ENCODE results near the gene CEP290.
"Not testable (repeated sequence)": the region's sequence is repeated elsewhere in the genome, so short reads cannot be mapped to it uniquely, and the experiment has no call there.

The CEP290 gene

DNA sequence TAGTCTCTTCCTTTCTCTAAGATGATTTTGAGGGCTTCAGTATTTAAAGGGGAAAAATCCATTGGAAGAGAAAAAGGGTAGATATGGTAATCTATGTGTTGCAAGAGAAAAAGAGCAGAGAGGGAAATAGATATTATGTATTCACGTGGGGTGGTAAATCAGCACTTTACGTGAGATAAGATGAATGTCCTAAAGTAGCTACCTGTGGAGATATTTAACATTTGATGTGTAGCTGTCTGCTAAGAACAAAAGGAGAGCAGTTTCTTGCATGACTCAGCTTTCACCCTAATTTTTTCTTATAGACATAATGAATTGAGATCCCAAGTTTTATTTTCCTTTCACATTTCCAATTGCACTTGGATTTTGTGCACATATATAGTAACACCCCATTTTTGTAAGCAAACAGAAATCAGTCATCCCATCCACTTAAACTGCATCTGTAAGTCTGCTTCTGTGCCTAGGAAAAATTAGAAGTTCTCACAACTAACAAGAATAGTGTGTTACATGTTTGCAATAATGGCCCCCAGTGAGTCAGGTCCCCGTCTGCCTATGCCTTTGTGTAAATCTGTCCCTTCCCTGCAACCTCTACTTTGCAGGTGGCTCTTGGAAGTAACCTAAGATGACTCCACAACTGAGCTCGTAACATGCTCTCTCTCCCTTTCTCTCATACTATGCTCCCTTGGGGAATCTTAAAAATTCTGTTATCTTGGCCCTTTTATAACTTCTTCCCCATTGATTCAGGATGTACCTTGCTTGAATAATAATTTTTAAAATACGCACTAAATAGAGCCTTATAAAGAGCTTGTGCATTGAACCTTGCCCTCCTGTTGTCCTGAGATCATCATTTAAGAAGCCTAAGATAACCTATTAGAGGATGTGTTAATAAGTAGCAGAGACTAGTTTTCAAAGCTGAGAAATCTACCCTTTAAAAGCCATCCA lies 3.9 kb upstream of the CEP290 start:
- TF ChIP-seq CTCF (IDR thresholded peaks at IDR 0.05; ENCODE audit: borderline replicate concordance, control extremely low read depth, extremely low read depth, insufficient read depth, missing control alignments) = no peak
- no peak for DNase-seq (ENCODE audit: low spot score)
- in situ Hi-C loops (cut with MboI; ENCODE audit: low sequenced_read_pairs, unreplicated experiment) = no loop called here

- DNase-seq (ENCODE audit: low spot score) = no peak
- in situ Hi-C loops (cut with MboI; ENCODE audit: low sequenced_read_pairs, unreplicated experiment) = no loop called here
- TF ChIP-seq CTCF (IDR thresholded peaks at IDR 0.05; ENCODE audit: borderline replicate concordance, control extremely low read depth, extremely low read depth, insufficient read depth, missing control alignments) = no peak
These were observed 2.9 kb upstream of the CEP290 start for GRCh38 chr12:88144546-88145468.

DNA sequence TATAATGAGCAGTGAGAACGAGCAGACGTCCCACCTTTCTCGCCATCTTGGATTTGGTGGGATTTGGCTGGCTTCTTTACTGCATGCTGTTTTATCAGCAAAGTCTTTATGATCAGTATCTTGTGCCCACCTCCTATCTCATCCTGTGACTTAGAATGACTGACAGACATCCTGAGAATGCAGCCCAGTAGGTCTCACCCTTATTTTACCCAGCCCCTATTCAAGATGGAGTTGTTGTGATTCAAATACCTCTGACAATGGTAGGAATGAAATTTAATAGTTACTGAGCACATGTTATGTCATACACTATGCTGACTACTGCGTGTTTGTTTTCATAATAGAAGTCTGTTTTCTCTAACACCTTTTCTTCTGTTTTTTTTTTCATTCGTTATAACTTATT lies 2.1 kb upstream of the CEP290 start:
- no peak for TF ChIP-seq CTCF (IDR thresholded peaks at IDR 0.05; ENCODE audit: borderline replicate concordance, control extremely low read depth, extremely low read depth, insufficient read depth, missing control alignments)
- in situ Hi-C loops (cut with MboI; ENCODE audit: low sequenced_read_pairs, unreplicated experiment) = no loop called here
- DNase-seq (ENCODE audit: low spot score) = no peak

- TF ChIP-seq CTCF (IDR thresholded peaks at IDR 0.05; ENCODE audit: borderline replicate concordance, control extremely low read depth, extremely low read depth, insufficient read depth, missing control alignments) = no peak
- no peak for DNase-seq (ENCODE audit: low spot score)
- in situ Hi-C loops (cut with MboI; ENCODE audit: low sequenced_read_pairs, unreplicated experiment) = no loop called here
These were observed 713 bp upstream of the CEP290 start for GRCh38 chr12:88142610-88142991.

DNA sequence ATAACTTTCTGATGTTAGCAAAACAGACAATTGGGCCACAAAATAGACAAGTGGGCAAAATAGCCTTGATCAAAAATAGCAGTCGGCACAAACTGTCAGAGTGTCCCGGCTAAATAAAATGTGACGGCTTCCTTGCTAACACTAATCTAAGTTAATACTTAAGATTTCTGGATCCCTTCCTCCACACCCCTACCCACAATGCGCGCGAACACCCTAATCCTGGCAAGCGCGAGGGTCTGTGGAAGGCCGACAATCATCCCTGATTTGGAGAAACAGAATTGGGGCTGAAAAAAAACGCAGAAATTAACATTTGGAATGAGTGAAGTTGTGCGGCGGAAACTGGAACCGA lies 489 bp downstream of the CEP290 start:
- in situ Hi-C loops (cut with MboI; ENCODE audit: low sequenced_read_pairs, unreplicated experiment) = no loop called here
- TF ChIP-seq CTCF (IDR thresholded peaks at IDR 0.05; ENCODE audit: borderline replicate concordance, control extremely low read depth, extremely low read depth, insufficient read depth, missing control alignments) = no peak
- DNase-seq (ENCODE audit: low spot score) = no peak

DNA sequence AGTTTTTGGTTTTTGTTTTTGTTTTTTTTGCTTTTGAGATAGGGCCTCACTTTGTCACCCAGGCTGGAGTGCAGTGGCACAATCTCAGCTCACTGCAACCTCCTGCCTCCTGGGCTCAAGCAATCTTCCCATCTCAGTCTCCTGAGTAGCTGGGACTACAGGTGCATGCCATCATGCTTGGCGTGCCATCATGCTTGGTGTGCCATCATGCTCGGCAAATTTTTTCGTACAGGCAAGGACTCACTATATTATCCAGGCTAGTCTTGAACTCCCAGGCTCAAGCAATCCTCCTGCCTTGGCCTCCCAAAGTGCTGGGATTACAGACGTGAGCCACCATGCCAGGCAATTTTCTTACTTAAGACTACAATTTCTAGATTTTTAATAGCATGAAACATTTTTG lies 2.2 kb downstream of the CEP290 start:
- in situ Hi-C loops (cut with MboI; ENCODE audit: low sequenced_read_pairs, unreplicated experiment); DNase-seq (ENCODE audit: low spot score): not testable (repeated sequence)

DNA sequence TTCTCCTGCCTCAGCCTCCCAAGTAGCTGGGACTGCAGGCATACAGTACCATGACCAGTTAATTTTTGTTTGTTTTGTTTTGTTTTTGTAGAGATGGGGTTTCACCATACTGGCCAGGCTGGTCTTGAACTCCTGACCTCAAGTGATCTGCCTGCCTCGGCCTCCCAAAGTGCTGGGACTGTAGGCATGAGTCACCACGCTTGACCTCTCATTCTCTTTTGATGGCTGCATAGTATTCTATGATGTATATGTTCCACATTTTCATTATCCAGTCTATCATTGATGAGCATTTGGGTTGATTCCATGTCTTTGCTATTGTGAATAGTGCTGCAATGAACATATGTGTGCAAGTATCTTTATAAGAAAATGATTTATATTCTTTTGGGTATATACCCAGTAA lies 8.7 kb downstream of the CEP290 start:
- in situ Hi-C loops (cut with MboI; ENCODE audit: low sequenced_read_pairs, unreplicated experiment); DNase-seq (ENCODE audit: low spot score): not testable (repeated sequence)
